HG03108 (cell line): Measurements from ENCODE around the gene LAMTOR5.

Experiments
- ATAC-seq: cut with Tn5 transposase; IDR thresholded peaks from one replicate; pipeline ENCODE4 v1.9.1; 2021; ENCODE audit warnings: moderate library complexity; ENCODE audit not compliant: unreplicated experiment

Gene LAMTOR5

DNA sequence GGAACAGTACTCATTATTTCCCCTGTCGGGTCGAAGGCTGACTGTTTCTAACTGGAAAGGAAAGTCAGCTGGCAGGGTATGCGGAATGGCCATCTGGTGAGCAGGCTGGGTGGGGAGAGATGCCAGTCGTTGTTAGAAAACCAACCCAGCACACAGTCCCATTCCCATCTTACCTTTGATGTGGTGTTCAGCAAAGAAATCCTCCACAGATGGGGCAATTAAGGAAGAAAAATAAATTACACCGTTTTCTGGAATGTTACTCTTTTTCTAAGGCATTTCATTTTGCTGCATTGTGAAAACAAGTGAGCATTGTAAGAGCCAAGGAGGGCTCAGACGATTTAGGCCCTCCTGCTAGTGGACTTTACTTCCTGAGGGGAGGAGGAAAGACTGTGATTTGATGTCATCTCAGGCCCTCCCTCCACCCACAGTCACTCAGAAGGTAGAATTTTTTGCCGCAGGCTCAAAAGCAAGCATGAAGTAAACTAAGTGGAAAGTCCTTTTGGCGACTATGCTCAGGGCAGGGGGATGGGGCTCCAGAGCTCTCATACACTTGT lies 16.7 kb downstream of the LAMTOR5 start, which contains the start of gene SLC16A4:
Gene SLC16A4, minus strand, starts transcription at position 335 of the 554 bp plus-strand sequence. CDS start 1,703 bp downstream, outside the sequence.
- ATAC-seq = no peak

DNA sequence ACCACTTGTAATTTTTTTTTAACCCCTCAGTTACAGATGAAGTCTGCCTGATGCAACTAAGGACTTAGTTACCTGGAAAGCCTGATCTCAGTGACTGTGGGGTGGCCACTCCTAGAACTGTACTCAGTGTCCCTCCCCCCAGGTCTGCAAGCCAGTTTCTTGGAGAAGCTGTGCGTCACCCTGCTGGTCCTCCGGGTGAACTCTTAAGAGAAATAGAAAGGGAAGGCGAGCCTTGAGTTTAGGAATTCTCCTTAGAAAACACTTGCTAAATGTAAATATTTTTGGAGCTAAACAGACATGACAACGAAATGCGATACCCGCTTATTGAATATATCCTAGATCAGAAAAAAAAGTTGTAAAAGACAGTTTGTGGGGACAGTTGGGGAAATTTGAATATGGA lies 17.4 kb downstream of the LAMTOR5 start:
- ATAC-seq = no peak

DNA sequence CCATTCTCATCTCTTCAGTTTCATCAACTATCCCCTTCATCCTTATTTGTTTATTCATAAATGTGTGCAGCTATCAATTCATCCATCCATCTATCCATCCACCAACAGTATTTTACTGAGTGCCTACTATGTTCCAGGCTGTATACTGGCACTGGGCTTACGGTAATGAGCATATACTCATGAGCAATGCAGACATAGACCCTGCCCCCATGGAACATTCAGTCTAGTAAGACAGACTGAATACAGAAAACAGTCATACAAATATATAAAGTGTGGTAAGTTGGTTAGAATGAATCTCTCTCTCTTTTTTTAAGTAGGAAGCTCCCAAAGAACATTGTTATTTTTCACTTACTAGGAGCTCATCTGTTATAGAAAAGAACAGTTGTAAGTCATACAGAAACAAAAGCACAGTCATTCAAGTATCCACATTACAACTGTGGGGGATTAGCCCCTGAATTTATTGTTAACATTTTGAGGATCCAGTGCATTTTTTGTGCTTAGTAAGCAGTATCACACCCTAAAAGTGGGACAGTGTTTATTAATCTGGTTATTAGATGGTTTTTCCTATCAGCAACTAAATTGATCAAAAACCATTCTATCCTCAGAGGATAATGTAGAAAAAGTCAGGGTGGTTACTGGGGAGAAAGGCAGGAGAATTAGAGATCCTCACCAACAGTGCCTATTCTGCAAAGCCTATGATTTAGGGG lies 20.3 kb downstream of the LAMTOR5 start:
- ATAC-seq = no peak

DNA sequence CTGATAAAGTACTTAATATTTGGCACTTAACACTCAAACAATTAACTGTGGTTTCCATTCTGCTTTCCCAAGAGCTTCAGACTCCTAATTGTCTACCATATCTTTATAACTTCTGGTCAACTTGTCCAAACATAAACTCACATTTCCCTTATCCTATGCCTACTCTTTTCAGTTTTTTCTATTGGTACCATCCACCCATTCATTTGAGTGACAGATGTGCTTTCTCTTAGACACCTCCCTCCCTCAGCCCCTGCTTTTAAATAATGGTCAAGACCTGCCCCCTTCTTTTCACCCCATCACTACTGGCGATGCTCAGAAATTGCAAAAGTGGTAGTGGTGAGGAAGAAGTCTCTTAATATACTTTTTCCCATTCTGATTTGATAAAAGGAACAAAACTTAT lies 22.1 kb downstream of the LAMTOR5 start:
- ATAC-seq = no peak

DNA sequence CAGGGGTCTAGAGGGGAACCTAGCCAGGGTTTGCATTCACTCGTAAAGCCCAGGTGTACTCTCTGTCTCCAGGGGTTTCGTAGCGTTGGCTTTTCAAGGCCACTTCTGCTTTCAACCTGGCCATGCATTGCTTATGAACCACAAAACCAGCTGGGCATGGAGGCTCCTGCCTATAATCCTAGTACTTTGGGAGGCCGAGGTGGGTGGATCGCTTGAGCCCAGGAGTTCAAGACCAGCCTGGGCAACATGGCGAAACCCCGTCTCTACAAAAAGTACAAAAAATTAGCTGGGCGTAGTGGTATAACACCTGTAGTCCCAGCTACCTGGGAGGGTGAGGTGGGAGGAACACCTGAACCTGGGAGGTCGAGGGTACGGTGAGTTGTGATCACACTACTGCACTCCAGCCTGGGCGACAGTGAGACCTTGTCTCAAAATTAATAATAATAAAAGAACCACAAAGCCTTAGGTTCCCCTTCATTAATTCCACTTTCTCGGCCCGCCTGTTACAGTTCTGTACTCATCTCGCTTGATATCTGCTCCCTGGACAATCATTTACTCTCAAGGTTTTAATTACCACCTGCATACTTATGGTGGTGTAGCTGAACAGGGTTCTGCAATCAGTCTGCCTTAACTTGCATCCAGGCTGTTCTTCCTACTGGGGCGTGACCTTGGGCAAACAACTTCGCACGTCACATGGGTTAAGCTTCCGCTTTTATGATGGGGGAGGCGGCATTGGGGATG lies 22.7 kb downstream of the LAMTOR5 start:
- peak; percentile 65 for ATAC-seq

DNA sequence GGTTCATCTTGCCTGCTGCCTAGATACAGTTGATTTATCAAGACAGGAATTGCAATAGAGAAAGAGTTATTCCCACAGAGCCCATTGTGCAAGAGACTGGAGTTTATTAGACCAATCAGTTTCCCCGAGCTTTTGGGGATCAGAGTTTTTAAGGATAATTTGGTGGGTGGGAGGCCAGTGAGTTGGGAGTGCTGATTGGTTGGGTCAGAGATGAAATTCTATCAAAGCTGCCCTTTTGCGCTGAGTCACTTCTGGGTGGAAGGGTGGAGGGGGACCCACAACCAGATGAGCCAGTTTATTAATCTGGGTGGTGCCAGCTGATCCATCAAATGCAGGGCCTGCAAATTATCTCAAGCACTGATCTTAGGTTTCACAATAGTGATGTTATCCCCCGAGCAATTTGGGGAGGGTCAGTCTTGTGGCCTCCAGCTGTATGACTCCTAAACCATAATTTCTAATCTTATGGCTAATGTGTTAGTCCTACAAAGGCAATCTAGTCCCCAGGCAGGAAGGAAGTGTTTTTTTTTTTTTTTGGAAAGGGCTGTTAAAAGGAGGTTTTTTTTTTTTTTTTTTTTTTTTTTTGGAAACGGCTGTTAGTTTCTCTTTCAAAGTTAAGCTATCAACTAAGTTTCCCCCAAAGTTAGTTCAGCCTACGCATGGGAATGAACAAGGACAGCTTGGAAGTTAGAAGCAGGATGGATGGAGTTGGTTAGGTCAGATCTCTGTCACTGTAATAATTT lies 24.1 kb downstream of the LAMTOR5 start:
- no peak for ATAC-seq

DNA sequence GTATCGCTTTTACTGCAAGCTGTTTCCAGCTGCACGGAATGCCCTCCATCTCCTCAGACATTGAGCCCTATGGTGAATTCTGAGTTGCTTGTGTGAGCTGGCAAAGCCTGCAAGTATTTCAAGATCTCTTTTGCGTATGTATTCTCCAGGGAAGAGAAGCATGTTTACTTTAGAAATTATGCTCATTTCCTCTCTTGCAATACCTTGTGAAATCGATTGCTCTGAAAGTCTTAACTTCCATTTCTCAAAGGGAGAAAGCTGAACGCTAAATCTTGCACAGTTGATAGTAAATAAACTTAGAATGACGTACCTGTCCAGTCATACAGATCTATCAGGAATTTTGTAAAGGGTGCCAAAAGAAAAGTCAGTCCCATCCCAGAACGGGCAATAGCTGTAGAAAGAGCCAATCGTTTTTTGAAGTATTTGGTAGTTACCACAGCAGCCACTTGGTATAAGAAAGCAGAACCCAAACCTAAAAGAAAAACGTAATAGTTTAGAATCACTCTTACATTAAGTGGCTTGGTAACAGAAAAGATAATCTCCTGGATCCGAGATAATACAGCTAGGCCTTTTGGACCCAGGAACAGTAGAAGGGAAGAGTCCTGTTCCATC lies 26.7 kb downstream of the LAMTOR5 start:
- ATAC-seq = no peak

DNA sequence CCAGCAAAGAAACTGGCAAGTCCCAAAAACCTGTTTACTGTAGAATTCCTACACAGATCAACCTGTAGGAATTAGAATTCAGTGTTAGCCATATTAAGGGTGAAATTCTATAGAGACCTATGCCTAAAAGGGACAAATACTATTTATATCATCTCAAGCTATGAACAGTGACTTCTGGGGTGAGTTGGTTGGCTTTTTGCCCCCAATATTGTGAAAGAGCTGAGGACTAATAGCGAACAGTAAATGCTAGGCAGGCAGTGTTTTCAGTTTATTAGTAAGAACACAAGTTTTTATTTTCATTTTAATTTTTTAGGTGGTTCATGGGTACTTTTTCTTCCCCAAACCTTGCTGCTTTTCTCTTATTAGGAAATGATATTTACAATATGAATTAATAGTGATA lies 32.0 kb downstream of the LAMTOR5 start:
- ATAC-seq = no peak

DNA sequence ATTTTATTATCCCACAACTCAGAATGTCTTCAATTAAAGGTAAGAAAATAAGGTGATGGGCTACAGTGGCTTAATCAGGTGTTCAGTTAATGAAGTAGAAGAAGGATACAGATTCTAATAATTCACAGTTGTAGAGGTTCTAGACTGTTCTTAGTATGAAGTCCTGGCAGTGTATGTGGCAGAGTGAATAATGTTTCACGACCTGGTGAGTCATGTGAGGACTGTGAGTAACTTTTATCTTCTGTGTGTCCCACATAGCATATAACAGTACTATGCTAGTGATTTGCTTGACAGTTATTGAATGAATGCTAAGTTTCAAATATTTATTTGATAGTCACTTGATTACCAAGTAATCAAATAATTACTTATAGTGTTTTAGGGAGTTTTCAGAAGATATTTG lies 36.7 kb downstream of the LAMTOR5 start:
- no peak for ATAC-seq

DNA sequence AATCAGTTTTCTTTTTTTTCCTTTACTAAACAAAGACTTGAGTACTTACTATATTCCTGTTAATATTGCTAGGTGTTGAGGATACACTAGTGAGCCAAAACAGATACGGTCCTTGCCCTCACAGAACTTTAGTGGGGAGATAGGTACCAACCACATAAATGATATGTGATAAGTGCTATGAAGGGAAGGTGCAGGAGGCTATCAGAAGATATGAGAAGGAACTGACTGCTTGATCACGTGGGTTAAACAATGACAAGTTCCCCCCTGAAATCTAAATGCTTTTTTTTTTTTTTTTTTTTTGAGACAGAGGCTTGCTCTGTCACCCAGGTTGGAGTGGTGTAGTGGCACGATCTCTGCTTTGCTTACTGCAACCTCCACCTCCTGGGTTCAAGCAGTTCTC lies 43.3 kb downstream of the LAMTOR5 start:
- ATAC-seq = no peak

DNA sequence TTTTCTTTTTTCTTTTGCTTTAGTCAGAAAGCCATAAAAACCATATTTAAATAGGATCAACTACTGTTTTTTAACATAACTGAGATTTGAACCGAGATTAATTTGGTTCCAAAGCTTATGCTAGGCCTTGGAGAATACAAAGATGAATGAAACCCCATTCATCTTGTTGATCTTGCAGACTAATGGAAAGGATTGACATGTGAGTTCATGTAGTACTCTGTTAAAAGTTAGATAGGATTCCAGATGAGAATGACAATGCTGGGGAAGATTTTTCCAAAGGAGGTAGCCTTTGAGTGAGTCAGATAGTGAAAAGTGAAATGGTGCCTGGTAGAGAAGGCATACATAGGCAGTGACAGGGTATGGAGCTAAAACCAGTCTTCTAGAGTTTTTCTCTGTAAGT lies 45.6 kb downstream of the LAMTOR5 start:
- ATAC-seq = no peak

DNA sequence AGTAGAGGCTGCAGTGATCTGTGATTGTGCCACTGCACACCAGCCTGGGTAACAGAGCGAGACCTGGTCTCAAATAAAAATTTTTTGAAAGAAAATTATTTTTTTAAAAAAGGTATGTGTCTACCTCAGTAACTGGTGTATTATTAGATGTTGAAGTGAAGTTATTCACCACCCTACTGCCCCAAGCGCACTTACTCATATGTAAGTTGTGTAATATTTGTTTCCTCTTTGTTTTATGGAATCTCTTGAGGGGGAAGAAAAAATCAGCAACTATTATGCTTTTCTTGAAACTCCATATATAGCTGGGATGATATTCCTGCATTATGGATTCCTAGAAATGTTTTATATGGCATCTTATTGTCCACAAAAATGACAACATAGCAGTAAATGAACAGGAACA lies 47.1 kb downstream of the LAMTOR5 start:
- ATAC-seq = no peak

DNA sequence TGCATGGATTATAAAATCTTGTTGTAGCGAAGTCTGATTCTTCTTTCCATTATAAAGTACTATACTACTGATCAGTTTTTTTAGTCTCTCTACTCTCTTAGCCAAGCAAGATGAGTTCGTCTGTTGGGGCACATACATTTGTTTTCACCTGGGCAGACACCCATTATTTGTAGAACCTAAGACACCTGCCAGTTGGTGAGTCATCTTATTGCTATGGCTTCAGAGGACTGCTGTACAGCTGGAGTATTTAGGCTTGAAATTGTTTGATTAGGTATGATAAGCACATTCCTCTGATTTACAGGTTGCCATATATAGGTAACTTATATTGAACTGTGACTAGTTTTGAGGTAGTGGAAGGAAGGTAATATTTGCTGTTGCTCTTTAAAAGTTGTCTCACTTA lies 51.1 kb downstream of the LAMTOR5 start:
- ATAC-seq = no peak

DNA sequence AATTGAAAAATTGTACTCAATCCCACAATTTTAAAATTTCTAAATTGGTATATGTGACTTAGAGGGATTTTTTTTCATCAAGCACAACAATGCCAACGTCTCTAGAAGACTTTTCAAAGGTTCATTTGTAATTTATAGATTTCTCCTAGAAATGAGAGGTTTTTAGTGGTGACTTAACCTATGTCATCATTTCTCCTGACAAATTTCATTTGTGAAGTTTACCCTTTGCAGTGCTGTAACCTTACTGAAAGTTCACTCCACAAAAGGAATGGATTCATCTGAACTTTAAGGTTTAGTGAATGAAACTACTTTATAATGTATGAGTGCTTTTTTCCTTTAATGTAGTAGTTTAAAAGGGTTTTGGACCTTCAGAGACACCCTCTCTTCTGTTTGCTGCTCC lies 52.2 kb downstream of the LAMTOR5 start:
- no peak for ATAC-seq
